ENCODE measurements around the gene ZBTB47. TPM values are rescaled to one million over a fixed set of nuclear protein-coding genes. Genes with fewer than 3 reads are reported as not detected.

Gene ZBTB47
- total and polyA plus RNA-seq, 2 donors (not counting 3 experiments of a cell fraction or from before 2014, with no cell fraction given) = 10.6 to 14.5 TPM

- Histone ChIP-seq H3K4me3 (replicated peaks in 1 of 3; ENCODE audit: insufficient read depth in 1 of 3, low read depth in 1 of 3, low read length in 3 of 3) (no peak overlapping the region), H4K20me1 (replicated peaks; ENCODE audit: control insufficient read depth, extremely low read depth, insufficient read depth, low read length) (no peaks in the 10 kb centered on the region), H3K36me3 (ENCODE audit: control insufficient read depth in 2 of 2, extremely low read depth in 1 of 2, insufficient read depth in 2 of 2, low read length in 2 of 2) (no peaks in the 10 kb centered on the region), H3K79me2 (ENCODE audit: control insufficient read depth, insufficient read depth, low read length) (no peaks in the 10 kb centered on the region), H3K9me3 (replicated peaks; ENCODE audit: control insufficient read depth, insufficient read depth, low read length) (no peaks in the 10 kb centered on the region), H3K9me1 (replicated peaks; ENCODE audit: control insufficient read depth, extremely low read depth, insufficient read depth, low read length) (no peaks in the 10 kb centered on the region), H3K27ac (ENCODE audit: insufficient read depth, low read depth, low read length) (no peak overlapping the region), H3K9ac (replicated peaks; ENCODE audit: extremely low read depth, insufficient read depth, low read length) (no peak overlapping the region), H3K27me3 (ENCODE audit: control insufficient read depth in 2 of 2, insufficient read depth in 2 of 2, low read length in 2 of 2) (peaks cover 8 to 19% of the 10 kb centered on the region in 2 experiments), H3K4me1 (ENCODE audit: control insufficient read depth, extremely low read depth, insufficient read depth, low read length) (no peaks in the 10 kb centered on the region), H3K4me2 (ENCODE audit: insufficient read depth, low read length) (no peak overlapping the region), H2AFZ (ENCODE audit: low read depth, low read length) (no peak overlapping the region)
- TF ChIP-seq, protein P1, sequence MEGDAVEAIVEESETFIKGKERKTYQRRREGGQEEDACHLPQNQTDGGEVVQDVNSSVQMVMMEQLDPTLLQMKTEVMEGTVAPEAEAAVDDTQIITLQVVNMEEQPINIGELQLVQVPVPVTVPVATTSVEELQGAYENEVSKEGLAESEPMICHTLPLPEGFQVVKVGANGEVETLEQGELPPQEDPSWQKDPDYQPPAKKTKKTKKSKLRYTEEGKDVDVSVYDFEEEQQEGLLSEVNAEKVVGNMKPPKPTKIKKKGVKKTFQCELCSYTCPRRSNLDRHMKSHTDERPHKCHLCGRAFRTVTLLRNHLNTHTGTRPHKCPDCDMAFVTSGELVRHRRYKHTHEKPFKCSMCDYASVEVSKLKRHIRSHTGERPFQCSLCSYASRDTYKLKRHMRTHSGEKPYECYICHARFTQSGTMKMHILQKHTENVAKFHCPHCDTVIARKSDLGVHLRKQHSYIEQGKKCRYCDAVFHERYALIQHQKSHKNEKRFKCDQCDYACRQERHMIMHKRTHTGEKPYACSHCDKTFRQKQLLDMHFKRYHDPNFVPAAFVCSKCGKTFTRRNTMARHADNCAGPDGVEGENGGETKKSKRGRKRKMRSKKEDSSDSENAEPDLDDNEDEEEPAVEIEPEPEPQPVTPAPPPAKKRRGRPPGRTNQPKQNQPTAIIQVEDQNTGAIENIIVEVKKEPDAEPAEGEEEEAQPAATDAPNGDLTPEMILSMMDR (IDR thresholded peaks at IDR 0.05; ENCODE audit: extremely low read depth in 1 of 2, insufficient read depth in 1 of 2, low read depth in 1 of 2, low read length in 2 of 2) = no peak
- TF ChIP-seq POLR2A (IDR thresholded peaks at IDR 0.05; ENCODE audit: low read depth, low read length) (no peak), MAX (IDR thresholded peaks at IDR 0.05; ENCODE audit: insufficient read depth, insufficient read length) (no peak), FOS (IDR thresholded peaks at IDR 0.05; ENCODE audit: borderline replicate concordance, insufficient read depth, low read length) (no peak), EZH2 (IDR thresholded peaks at IDR 0.05; ENCODE audit: borderline replicate concordance, low read depth, low read length, severe bottlenecking) (no peak), JUN (IDR thresholded peaks at IDR 0.05; ENCODE audit: borderline replicate concordance, insufficient read depth, insufficient read length, low read depth) (no peak), POLR2AphosphoS5 (IDR thresholded peaks at IDR 0.05; ENCODE audit: insufficient read depth, low read depth, low read length) (no peak), MYC (IDR thresholded peaks at IDR 0.05; ENCODE audit: low read depth, low read length) (no peak), GATA2 (IDR thresholded peaks at IDR 0.05; ENCODE audit: insufficient read depth, insufficient read length, low read depth, low read length) (no peak)
- POLR2A ChIA-PET = no interaction called here
- BruUV-seq (replicated peaks) = no TSS peak
- dilution Hi-C loops (cut with MboI; ENCODE audit: extremely low pct_ligation_motif_present, low sequenced_read_pairs) = no loop called here
- intact Hi-C loops (cut with micrococcal nuclease) = no loop called here
- FAIRE-seq (no peak), DNase-seq (ENCODE audit: low read depth, low spot score) (no peak)
- CTCF ChIA-PET = no interaction called here
Measured at GRCh38 chr3:42675909-42676308, 22.4 kb downstream of the ZBTB47 start.
